Measurements from ENCODE around the gene GPATCH1. TPM values are rescaled to one million over a fixed set of nuclear protein-coding genes. Genes with fewer than 3 reads are reported as not detected.
A peak's percentile ranks its signal among the peaks of the same experiment; 100 is the strongest.

The GPATCH1 gene
- total RNA-seq, 2 donors from 2014 or later = 6.5 to 6.6 TPM

DNA sequence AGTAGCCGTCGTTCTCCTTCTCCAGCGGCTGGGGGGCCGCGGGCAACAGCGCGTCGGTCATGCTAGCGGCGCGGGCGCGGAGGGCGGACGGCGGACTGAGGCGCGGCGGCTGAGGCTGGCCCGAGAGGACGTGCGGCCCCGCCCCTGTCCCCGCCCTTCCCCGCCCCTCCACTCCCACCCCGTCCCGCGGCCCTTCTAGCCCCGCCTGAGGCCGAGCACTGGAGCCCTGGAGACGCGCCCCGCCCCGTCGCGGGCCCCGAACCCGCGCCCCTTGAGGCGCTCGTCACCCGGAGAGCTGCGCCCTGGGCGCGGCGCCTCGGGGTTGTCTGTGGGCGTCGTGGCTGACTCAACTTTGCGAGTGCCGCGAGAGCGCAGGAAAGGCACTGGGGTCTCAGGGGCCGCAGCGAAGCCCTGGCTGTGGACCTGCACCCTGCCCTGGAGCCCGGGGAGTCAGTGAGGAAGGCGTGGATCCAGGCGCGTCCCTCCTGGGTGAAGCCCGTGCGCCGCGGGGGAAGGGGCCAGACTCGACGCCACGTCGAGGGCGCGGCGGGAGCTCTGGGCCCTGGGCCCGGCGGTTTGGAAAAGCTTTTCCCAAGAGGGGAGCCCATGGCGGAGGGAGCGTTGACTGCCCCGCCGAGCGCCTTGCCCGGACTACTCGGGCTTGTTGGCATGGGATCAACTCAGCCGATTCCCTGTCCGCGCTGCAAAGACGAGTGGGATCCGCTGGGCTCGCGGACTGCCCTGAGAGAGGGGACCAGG, 16.0 kb upstream of the GPATCH1 start, which contains the start of gene RHPN2:
Gene RHPN2, minus strand, starts transcription at position 97 of the 759 bp plus-strand sequence. Its CDS starts 36 bp downstream, at position 61.
- Histone ChIP-seq H3K36me3 (no peaks in the 10 kb centered on the region), H3K9me3 (no peaks in the 10 kb centered on the region), H3K4me3 (peak within 1 kb of the TSS; percentile 69), H3K27ac (no peak within 1 kb of the TSS), H3K4me1 (ENCODE audit: control insufficient read depth in 1 of 2, low read depth in 2 of 2) (peaks cover 0 to 10% of the 10 kb centered on the region in 2 donors), H3K27me3 (replicated peaks; ENCODE audit: insufficient read depth) (no peaks in the 10 kb centered on the region)
- DNase-seq (ENCODE audit: low spot score) (no peak), ATAC-seq (ENCODE audit: insufficient number of reproducible peaks, low FRiP score, low read depth) (no peak)
- TF ChIP-seq, protein P1, sequence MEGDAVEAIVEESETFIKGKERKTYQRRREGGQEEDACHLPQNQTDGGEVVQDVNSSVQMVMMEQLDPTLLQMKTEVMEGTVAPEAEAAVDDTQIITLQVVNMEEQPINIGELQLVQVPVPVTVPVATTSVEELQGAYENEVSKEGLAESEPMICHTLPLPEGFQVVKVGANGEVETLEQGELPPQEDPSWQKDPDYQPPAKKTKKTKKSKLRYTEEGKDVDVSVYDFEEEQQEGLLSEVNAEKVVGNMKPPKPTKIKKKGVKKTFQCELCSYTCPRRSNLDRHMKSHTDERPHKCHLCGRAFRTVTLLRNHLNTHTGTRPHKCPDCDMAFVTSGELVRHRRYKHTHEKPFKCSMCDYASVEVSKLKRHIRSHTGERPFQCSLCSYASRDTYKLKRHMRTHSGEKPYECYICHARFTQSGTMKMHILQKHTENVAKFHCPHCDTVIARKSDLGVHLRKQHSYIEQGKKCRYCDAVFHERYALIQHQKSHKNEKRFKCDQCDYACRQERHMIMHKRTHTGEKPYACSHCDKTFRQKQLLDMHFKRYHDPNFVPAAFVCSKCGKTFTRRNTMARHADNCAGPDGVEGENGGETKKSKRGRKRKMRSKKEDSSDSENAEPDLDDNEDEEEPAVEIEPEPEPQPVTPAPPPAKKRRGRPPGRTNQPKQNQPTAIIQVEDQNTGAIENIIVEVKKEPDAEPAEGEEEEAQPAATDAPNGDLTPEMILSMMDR (IDR thresholded peaks at IDR 0.05) = no peak

DNA sequence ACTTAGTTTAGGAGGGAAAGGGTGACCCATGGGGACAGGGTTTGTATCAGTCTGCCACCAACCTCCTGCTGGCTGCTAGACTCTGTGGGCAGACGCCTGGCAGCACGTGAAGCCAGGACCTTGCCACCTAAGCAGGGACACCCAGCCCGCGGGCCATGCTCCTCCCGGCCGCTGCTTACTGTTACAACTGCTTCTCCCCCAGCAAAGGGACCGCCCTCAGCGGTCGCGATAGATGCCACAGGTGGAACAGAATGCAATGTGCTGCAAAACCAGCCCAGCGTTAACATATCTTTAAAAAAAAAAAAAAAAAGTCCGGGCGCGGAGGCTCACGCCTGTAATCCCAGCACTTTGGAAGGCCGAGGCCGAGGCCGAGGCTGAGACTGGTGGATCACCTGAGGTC, 14.4 kb upstream of the GPATCH1 start:
- Histone ChIP-seq H3K27me3 (replicated peaks; ENCODE audit: insufficient read depth) (no peaks in the 10 kb centered on the region), H3K4me3 (no peak overlapping the region), H3K36me3 (no peaks in the 10 kb centered on the region), H3K4me1 (ENCODE audit: control insufficient read depth in 1 of 2, low read depth in 2 of 2) (peaks cover 0 to 10% of the 10 kb centered on the region in 2 donors), H3K9me3 (no peaks in the 10 kb centered on the region), H3K27ac (no peak overlapping the region)
- TF ChIP-seq, protein P1 (IDR thresholded peaks at IDR 0.05) = no peak
- ATAC-seq (ENCODE audit: insufficient number of reproducible peaks, low FRiP score, low read depth) = no peak
- no peak for DNase-seq (ENCODE audit: low spot score)

DNA sequence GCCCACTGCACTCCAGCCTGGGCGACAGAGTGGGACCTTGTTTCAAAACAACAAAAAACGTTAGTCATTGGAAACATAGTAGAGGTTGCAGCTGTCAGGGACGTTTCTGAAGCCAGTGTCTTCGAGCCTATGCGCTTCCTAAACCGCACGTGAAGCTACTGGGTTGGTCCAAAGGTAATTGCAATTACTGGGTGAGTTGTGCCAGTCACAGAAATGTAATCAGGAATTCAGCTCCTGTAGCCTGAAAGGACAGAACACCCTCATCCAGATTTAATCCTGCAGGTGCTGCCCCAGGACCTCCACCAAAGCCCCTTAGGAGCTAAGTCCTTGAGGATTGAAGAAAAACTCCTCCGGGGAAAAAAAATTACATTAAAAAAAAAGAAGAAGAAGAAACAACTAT, 13.9 kb upstream of the GPATCH1 start:
- Histone ChIP-seq H3K27me3 (replicated peaks; ENCODE audit: insufficient read depth) (no peaks in the 10 kb centered on the region), H3K27ac (no peak overlapping the region), H3K36me3 (no peaks in the 10 kb centered on the region), H3K4me3 (no peak overlapping the region), H3K9me3 (no peaks in the 10 kb centered on the region), H3K4me1 (ENCODE audit: control insufficient read depth in 1 of 2, low read depth in 2 of 2) (peaks cover 0 to 10% of the 10 kb centered on the region in 2 donors)
- DNase-seq (ENCODE audit: low spot score) (no peak), ATAC-seq (ENCODE audit: insufficient number of reproducible peaks, low FRiP score, low read depth) (no peak)
- TF ChIP-seq, protein P1 (IDR thresholded peaks at IDR 0.05) = no peak

DNA sequence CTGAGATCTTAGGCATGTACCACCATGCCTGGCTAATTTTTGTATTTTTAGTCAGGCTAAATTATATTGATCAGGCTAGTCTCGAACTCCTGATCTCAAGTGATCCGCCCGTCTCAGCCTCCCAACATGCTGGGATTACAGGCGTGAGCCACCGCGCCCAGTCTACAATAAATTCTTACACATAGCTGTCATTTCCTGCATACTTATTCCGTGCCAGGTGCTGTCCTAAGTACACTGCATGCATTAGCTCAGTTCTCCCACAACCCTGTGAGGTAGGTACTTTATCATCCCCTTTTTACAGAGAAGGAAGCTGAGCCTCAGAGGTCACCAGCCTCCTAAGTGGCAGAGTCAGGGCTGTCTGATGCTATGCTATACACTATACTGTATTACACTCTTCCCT, 9.1 kb upstream of the GPATCH1 start:
- TF ChIP-seq, protein P1 (IDR thresholded peaks at IDR 0.05) = no peak
- Histone ChIP-seq H3K4me3 (no peak overlapping the region), H3K36me3 (no peaks in the 10 kb centered on the region), H3K27me3 (replicated peaks; ENCODE audit: insufficient read depth) (no peaks in the 10 kb centered on the region), H3K9me3 (no peaks in the 10 kb centered on the region), H3K27ac (no peak overlapping the region), H3K4me1 (ENCODE audit: control insufficient read depth in 1 of 2, low read depth in 2 of 2) (no peaks in the 10 kb centered on the region)
- ATAC-seq (ENCODE audit: insufficient number of reproducible peaks, low FRiP score, low read depth) = no peak
- no peak for DNase-seq (ENCODE audit: low spot score)

DNA sequence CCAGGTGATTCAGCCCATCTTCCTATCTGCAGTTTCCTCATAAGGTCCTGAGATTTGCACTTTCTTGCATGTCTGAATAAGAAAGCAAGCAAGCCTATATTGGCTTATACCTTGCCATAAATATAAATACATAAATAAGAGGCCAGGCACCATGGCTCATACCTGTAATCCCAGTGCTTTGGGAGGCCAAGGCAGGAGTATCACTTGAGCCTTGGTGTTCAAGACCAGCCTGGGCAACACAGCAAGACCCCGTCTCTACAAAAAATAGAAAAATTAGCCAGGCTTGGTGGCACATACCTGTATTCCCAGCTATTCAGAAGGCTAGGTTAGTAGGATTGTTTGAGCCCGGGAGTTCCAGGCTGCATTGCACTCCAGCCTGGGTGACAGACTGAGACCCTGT, 5.5 kb upstream of the GPATCH1 start:
- H3K4me1 ChIP-seq (ENCODE audit: control insufficient read depth in 1 of 2, low read depth in 2 of 2) = no peaks in the 10 kb centered on the region

More for the DNA sequence above, 5.5 kb upstream of the GPATCH1 start:
- no peak for ATAC-seq (ENCODE audit: insufficient number of reproducible peaks, low FRiP score, low read depth)
- TF ChIP-seq, protein P1 (IDR thresholded peaks at IDR 0.05) = no peak
- Histone ChIP-seq H3K27me3 (replicated peaks; ENCODE audit: insufficient read depth) (no peaks in the 10 kb centered on the region), H3K27ac (no peak overlapping the region), H3K9me3 (no peaks in the 10 kb centered on the region), H3K4me3 (no peak overlapping the region), H3K36me3 (no peaks in the 10 kb centered on the region)
- no peak for DNase-seq (ENCODE audit: low spot score)

Measured in thoracic aorta (tissue), 2 donors.